K562 treated with DMSO at 1 percent for 48 hours (cell line): ENCODE measurements around the gene KLHL42. TPM values are rescaled to one million over a fixed set of nuclear protein-coding genes. Genes with fewer than 3 reads are reported as not detected.

ENCODE experiments used
- total RNA-seq: library from RNA; unstranded; fragments of 300-600 nt; gene quantifications from 2 replicates; pipeline ENCODE4 v1.2.3, GENCODE V29; 2022; ENCODE audit warnings: low replicate concordance; ENCODE audit errors: extremely low read depth

Gene KLHL42, protein sequence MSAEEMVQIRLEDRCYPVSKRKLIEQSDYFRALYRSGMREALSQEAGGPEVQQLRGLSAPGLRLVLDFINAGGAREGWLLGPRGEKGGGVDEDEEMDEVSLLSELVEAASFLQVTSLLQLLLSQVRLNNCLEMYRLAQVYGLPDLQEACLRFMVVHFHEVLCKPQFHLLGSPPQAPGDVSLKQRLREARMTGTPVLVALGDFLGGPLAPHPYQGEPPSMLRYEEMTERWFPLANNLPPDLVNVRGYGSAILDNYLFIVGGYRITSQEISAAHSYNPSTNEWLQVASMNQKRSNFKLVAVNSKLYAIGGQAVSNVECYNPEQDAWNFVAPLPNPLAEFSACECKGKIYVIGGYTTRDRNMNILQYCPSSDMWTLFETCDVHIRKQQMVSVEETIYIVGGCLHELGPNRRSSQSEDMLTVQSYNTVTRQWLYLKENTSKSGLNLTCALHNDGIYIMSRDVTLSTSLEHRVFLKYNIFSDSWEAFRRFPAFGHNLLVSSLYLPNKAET
- total RNA-seq: not detected in 2 replicates

DNA sequence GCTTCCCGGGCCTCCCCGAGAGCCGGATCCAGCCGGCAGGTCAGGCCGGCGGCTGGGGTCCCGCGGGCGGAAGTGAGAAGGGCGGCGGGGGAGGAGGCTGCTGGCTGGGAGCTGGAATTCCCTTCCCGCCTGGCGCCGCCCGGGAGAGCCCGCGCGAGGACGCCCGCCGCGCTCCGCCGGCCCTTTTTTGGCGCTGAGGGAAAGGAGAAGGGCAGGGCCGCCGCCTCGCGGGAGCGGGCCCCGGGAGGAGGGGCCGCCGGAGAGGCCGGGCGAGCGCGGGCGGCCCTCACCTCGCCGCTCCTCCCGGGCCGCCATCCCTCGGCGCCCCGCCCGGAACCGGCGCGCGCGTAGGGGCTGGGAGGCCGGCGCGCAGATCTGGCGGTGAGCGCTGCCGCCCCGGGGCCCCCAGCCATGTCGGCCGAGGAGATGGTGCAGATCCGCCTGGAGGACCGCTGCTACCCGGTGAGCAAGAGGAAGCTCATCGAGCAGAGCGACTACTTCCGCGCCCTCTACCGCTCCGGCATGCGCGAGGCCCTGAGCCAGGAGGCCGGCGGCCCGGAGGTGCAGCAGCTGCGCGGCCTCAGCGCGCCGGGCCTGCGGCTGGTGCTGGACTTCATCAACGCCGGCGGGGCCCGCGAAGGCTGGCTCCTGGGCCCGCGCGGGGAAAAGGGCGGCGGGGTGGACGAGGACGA, at the start of gene KLHL42, which contains the start of gene MANSC4:
TSS of gene KLHL42 (plus strand) at position 314 of the 692 bp plus-strand sequence. CDS start at position 412, 98 bp downstream.
TSS of gene MANSC4 (minus strand) at position 317 of the 692 bp plus-strand sequence. CDS start 8,960 bp downstream, outside the sequence.

Other genes starting within 250 kb of the KLHL42 start
- gene REP15, start 83.8 kb upstream of the KLHL42 start, total RNA-seq: not detected in 2 replicates
- gene MRPS35, start 69.4 kb upstream of the KLHL42 start, total RNA-seq: not detected in 2 replicates
- not detected in 2 replicates for gene MANSC4, start within 50 bp of the KLHL42 start, total RNA-seq
- not detected in 2 replicates for gene PTHLH, start 192.5 kb downstream of the KLHL42 start, total RNA-seq